A673 (cell line): ENCODE measurements around the gene DIS3L2. TPM values are rescaled to one million over a fixed set of nuclear protein-coding genes. Genes with fewer than 3 reads are reported as not detected.

ENCODE experiments used
- BruUV-seq: library from RNA; stranded (reverse); fragments of 400-500 nt; replicated peaks from 2 replicates; lab custom pipeline; 2021; lab: Mats Ljungman, UMichigan
- CTCF ChIA-PET: fragments of 300-600 bp; sonication (Branson Sonifier 250); formaldehyde crosslinking; loops from one replicate; lab custom pipeline; 2022; ENCODE audit warnings: antibody characterized with exemption; lab: Charles Lee
- POLR2A ChIA-PET: fragments of 300-600 bp; sonication (Branson Sonifier 250); formaldehyde crosslinking; loops from one replicate; lab custom pipeline; 2022; ENCODE audit warnings: antibody characterized with exemption; ENCODE audit not compliant: low non-redundant PET; lab: Charles Lee
- DNase-seq: peaks from one replicate; pipeline ENCODE4 v3.0.0-alpha.2; 2015; ENCODE audit warnings: low spot score
- H3K27ac ChIP-seq: fragments of 200-600 bp; sonication (generic); 2 replicates; pipeline ENCODE4 v1.5.1; 2016; ENCODE audit warnings: mixed run types, low read depth, mild to moderate bottlenecking, mixed read lengths, antibody characterized with exemption, low read length; ENCODE audit not compliant: poor library complexity, severe bottlenecking
- H3K27me3 ChIP-seq: fragments of 200-600 bp; sonication (generic); replicated peaks from 2 replicates; pipeline ENCODE4 v1.6.1; 2017; ENCODE audit warnings: mixed run types, low read depth, mild to moderate bottlenecking, mixed read lengths, antibody characterized with exemption, low read length; ENCODE audit not compliant: insufficient read depth, poor library complexity
- H3K36me3 ChIP-seq: fragments of 200-600 bp; sonication (generic); 2 replicates; pipeline ENCODE4 v1.6.1; 2016; ENCODE audit warnings: mixed run types, mild to moderate bottlenecking, mixed read lengths, antibody characterized with exemption, low read length; ENCODE audit not compliant: insufficient read depth, poor library complexity, severe bottlenecking
- H3K4me1 ChIP-seq: fragments of 200-600 bp; sonication (generic); 2 replicates; pipeline ENCODE4 v1.6.1; 2017; ENCODE audit warnings: mixed run types, mild to moderate bottlenecking, mixed read lengths, antibody characterized with exemption, low read length; ENCODE audit not compliant: insufficient read depth, poor library complexity, severe bottlenecking
- H3K4me3 ChIP-seq: fragments of 200-600 bp; sonication (generic); 2 replicates; pipeline ENCODE4 v1.5.1; 2016; ENCODE audit warnings: low read depth, mixed run types, mild to moderate bottlenecking, mixed read lengths, low read length; ENCODE audit not compliant: poor library complexity, severe bottlenecking
- H3K9me3 ChIP-seq: fragments of 200-600 bp; sonication (generic); 2 replicates; pipeline ENCODE4 v1.6.1; 2016; ENCODE audit warnings: mixed run types, low read depth, mild to moderate bottlenecking, mixed read lengths, antibody characterized with exemption, low read length; ENCODE audit not compliant: poor library complexity, severe bottlenecking
- CTCF ChIP-seq: fragments of 300-800, 200-600 bp; sonication (generic); conservative IDR thresholded peaks from 2 replicates; pipeline ENCODE4 v1.5.1; 2017; ENCODE audit warnings: low read depth, mild to moderate bottlenecking, antibody characterized with exemption, low read length, moderate library complexity, mixed read lengths
- EZH2 ChIP-seq: fragments of 200-600 bp; sonication (generic); IDR thresholded peaks from 2 replicates; pipeline ENCODE4 v1.6.1; 2017; ENCODE audit warnings: borderline replicate concordance, low read depth, mild to moderate bottlenecking, mixed read lengths, antibody characterized with exemption, low read length; ENCODE audit not compliant: poor library complexity, severe bottlenecking
- intact Hi-C: fragments of 100-400 bp; cut with micrococcal nuclease; formaldehyde crosslinking; loops from one replicate; pipeline ENCODE4 v1.10.0; 2022; ENCODE audit not compliant: unreplicated experiment
- total RNA-seq: library from RNA; stranded (reverse); gene quantifications from 2 replicates; pipeline ENCODE4 v1.2.3, GENCODE V29; 2021

The DIS3L2 gene
- total RNA-seq, 1 experiment from 2014 or later = 38.7 TPM

GRCh38 chr2:232026910-232027309 lies 65.4 kb downstream of the DIS3L2 start:
- no TSS peak for BruUV-seq
- no peak for DNase-seq
- H3K27me3 ChIP-seq = no peaks in the 10 kb centered on the region
- no peak overlapping the region for H3K27ac ChIP-seq
- POLR2A ChIA-PET = no interaction called here
- intact Hi-C loops = no loop called here
- H3K4me3 ChIP-seq = no peak overlapping the region
- H3K36me3 ChIP-seq = peaks cover 14% of the 10 kb centered on the region
- no peaks in the 10 kb centered on the region for H3K4me1 ChIP-seq
- CTCF ChIA-PET = no interaction called here
- TF ChIP-seq EZH2 = no peak
- no peak for TF ChIP-seq CTCF
- no peaks in the 10 kb centered on the region for H3K9me3 ChIP-seq

GRCh38 chr2:232027530-232027929 lies 66.0 kb downstream of the DIS3L2 start:
- Histone ChIP-seq H3K4me1 (no peaks in the 10 kb centered on the region), H3K36me3 (peaks cover 14% of the 10 kb centered on the region), H3K27me3 (no peaks in the 10 kb centered on the region), H3K27ac (no peak overlapping the region), H3K9me3 (no peaks in the 10 kb centered on the region), H3K4me3 (no peak overlapping the region)
- CTCF ChIA-PET = no interaction called here
- intact Hi-C loops = no loop called here
- BruUV-seq = no TSS peak
- DNase-seq = no peak
- TF ChIP-seq EZH2 = no peak
- TF ChIP-seq CTCF = no peak
- POLR2A ChIA-PET = no interaction called here

- CTCF ChIA-PET = no interaction called here
- Histone ChIP-seq H3K27me3 (no peaks in the 10 kb centered on the region), H3K9me3 (no peaks in the 10 kb centered on the region), H3K4me1 (no peaks in the 10 kb centered on the region), H3K4me3 (no peak overlapping the region), H3K27ac (no peak overlapping the region), H3K36me3 (peaks cover 14% of the 10 kb centered on the region)
- intact Hi-C loops = no loop called here
- BruUV-seq = no TSS peak
- no peak for DNase-seq
- POLR2A ChIA-PET = no interaction called here
- TF ChIP-seq CTCF (no peak), EZH2 (no peak)
Observed at GRCh38 chr2:232028071-232028470, 66.6 kb downstream of the DIS3L2 start.
